HG02571 (cell line): ENCODE results near the gene ZNF26.
A peak's percentile ranks its signal among the peaks of the same experiment; 100 is the strongest.
"Not testable (repeated sequence)": the region's sequence is repeated elsewhere in the genome, so short reads cannot be mapped to it uniquely, and the experiment has no call there.

ENCODE experiments used
- ATAC-seq: cut with Tn5 transposase; IDR thresholded peaks from one replicate; pipeline ENCODE4 v1.9.1; 2021; ENCODE audit warnings: mild to moderate bottlenecking, moderate library complexity; ENCODE audit not compliant: unreplicated experiment

Gene ZNF26

DNA sequence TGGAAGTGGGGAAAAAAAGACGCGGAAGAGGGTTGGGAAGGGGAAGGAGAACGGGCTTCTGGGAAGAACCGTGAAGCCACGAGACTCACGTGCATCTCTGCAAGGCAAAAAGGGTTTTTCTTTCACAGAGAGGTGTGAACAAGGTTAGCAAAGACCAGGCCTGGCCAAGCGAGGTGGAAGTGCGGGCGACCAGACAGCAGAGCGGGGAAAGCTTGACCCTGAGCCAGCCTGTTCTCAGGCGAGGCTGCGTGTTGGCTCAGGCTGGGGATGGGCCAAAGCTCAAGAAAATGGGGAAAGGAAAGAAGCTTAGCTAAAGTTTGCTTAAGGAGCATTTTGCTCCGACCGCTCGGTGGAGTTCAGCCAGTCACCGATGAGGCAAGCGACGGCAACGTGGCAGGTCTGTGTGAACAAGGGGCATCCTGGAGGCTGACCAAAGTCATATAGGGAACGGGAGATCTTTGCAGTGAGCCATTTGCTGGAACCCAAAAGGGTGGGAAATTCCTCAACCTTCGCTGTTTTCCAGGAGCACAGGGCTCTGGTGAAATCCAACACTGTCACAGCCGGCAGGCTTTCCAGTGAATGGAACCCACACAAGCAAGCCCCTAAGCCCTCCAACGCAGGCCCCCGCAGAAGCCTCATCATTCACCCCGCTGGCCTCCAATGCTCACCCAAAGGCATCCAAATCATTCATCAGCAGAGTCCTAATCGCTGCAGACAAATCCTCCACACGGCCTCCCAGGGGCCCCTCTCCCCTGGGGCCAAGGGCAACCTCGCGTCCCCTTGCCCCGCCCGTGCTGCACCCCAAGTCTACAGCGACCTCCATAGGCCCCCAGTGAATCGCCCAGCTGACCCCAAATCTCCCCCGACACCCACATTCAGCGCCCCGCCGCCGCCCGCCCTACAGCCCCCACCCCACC, 30.8 kb upstream of the ZNF26 start:
- ATAC-seq: peak; percentile 27

DNA sequence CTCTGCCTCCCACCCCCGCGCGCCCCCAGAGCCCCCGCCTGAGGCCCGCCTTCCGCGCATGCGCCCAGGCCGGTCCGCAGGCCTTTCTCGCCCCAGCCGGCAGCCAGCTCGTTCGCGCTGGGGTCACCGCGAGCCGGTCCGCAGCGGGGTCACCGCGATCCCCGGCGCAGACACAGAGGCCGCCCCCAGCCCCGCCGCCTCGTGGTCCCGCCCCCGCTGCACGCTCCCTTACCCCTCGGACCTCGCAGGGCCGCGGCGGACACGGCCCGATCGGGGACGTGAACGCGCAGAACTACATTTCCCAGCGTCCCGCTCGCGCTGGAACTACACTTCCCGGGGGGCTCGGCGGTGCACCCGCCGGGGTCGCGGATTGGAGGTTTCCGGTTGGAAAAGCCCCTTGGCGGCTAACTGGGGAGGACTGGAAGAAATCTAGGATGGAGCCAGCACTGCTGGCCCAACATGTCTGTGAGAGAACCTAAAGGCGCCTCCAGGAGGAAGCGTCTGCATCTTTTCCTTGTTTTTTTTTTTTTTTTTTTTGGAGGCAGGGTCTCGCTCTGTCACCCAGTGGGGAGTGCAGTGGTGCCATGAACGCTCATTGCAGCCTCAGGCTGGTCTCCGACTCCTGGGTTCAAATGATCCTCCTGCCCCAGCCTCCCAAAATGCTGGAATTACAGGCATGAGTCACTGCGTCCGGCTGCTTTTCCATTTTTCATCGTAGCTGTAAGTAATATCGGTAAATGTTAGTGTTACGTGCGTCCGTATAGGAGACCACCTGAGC, 30.0 kb upstream of the ZNF26 start, which contains the start of gene ZNF605:
TSS of gene ZNF605 (minus strand) at position 296 of the 778 bp plus-strand sequence. CDS start 10,671 bp downstream, outside the sequence.
- peak; percentile 84 for ATAC-seq

GRCh38 chr12:132961790-132962189, 24.4 kb upstream of the ZNF26 start:
- not testable (repeated sequence) for ATAC-seq

DNA sequence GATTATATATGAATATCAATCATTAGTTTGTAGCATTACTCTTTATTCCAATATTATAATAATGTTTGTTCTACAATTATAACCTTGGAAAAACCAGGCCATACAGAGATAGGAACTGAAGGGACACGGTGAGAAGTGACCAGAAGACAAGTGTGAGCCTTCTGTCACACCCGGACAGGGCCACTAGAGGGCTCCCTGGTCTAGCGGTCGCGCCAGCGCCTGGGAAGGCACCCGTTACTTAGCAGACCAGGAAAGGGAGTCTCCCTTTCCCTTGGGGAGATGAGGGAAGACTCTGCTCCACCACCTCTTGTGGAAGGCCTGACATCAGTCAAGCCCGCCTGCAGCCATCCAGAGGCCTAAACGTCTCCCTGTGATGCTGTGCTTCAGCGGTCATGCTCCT, 22.2 kb upstream of the ZNF26 start:
- ATAC-seq: not testable (repeated sequence)

DNA sequence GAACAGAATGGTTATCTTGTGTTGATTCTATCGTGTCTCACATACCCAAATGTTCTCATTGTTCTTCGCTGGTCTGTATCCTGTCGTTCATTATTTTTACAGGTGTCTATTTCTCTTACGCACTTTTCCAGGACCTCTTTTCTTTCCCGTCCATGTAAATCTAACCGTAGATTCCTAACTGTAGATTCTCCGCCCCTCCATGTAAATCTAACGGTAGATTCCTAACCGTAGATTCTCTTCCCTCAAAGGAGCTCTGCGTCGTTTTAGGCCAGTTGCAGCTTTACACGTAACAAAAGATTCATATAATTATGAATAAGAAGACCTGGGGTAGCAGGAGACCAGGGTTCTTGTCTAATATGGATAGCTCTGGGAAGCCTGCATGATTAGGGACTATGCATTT, 20.4 kb upstream of the ZNF26 start:
- no peak for ATAC-seq

DNA sequence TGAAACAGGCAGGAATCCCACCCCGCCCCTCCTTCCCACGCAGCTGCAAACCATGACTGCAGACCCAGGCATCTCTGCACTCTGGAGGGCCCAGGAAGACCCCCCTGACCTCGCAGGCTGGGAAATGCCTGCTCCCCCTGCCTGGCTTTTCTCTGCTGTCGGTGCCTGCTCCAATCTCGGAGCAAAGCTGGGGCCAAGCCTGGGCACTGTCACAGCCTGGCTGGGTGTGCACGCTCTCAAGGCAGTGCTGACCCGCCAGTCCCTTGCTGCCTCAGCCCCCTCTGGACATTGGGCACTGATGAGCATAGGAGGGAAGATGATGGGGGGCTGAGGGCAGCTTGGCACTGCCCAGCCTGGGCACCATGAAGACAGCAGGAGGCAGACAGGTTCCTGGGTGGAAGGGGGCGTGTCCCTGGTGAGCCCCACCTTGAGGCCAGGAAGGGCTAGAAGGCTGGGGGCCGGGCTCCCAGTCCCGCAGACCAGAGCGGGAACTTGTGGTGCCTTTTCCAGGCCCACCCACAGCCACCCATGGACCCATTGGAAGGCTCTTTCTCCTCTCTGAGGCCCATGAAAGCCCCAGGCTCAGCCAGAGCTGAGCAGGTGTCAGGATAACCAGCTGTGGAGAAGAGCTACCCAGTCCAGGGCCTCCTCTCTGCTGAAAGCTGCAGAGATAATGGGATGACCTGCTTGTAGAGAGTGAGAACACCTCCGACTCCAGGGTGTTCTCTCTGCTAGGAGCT, 19.3 kb upstream of the ZNF26 start:
- ATAC-seq: no peak

- ATAC-seq: no peak
These were observed 18.4 kb upstream of the ZNF26 start for GRCh38 chr12:132967736-132968135.

DNA sequence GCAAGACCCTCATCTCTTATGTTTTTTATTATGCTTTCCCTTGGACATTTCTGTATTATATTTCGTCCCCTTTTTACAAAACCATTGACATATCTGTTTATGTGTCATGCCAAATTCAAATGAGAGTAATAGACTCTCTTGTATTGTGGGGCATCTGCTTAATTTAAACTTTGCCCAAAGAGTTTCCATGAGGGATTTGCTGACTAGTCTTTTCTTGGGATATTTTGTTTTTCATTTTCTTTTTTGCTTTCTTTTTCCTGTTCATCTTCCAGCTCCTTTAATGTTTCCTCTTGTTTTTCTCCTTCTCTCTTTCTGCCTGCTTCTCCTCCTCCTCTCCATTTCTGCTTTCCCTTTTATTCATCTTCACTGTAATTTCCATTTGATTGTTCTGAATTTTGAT, 13.8 kb upstream of the ZNF26 start:
- ATAC-seq: no peak

- not testable (repeated sequence) for ATAC-seq
These were observed 9.3 kb upstream of the ZNF26 start for GRCh38 chr12:132976870-132977269.

DNA sequence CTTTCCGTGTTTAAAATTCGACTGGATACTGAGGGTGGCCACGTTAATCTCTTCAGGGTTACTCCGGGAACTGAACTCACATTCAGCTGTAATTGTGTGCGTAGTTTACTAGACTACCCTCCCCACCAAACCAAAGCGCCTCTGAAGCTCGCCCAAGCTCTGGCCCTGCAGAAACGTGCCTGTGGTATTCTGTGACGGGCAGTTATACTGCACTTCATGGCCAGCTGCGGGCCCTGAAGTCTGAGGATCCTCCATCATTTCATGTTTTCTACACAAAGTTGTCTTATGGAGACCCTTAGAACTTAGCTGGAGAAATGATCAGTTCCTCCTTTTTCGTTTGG, 688 bp downstream of the ZNF26 start:
- ATAC-seq: peak; percentile 12

DNA sequence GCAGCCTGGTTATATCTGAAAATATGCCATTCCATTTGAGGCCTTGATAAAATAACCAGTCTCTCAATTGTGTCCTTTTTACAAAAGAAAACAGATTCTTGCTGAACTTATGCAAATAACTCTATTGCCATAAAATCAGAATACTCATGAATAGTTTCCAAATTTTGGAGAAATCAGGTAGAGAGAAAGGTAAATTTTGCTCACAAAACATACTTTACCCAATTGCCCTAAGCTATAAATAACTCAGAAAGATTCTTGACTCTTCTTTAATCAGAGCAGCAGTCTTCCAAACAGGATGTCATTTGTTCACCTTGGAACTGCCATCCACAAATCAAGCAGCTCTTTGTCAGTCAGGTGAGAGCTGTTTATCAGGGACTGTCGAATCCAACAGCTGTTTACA, 12.6 kb downstream of the ZNF26 start:
- no peak for ATAC-seq

DNA sequence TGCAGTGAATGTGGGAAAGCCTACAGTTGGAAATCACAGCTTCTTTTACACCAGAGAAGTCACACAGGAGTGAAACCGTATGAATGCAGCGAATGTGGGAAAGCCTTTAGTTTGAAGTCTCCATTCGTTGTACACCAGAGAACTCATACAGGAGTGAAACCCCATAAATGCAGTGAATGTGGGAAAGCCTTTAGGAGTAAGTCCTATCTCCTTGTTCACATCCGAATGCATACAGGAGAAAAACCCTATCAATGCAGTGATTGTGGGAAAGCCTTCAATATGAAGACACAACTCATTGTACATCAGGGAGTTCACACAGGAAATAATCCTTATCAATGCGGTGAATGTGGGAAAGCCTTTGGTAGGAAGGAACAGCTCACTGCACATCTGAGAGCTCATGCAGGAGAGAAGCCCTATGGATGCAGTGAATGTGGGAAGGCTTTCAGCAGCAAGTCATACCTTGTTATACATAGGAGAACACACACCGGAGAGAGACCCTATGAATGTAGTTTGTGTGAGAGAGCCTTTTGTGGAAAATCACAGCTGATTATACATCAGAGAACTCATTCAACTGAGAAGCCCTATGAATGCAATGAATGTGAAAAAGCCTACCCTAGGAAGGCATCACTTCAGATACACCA, 24.6 kb downstream of the ZNF26 start:
- no peak for ATAC-seq

- ATAC-seq: no peak
These were observed 37.4 kb downstream of the ZNF26 start for GRCh38 chr12:133023566-133023965.

DNA sequence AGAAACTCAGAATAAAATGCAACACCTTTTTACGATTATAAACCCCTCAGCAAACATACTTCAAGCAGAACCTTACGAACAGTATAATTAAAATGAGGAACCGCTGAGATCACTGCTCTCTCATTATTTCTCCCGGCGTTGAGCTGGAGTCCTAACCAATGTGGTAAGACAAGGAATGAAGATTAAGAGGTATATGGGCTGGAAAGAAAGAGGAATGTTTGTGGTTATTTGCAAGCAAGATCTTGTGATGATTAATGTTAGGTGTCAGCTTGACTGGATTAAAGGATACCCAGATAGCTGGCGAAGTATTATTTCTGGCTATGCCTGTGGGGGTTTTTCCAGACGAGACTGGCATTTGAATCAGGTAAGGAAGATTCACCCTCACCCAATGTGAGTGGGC, 40.8 kb downstream of the ZNF26 start:
- no peak for ATAC-seq

DNA sequence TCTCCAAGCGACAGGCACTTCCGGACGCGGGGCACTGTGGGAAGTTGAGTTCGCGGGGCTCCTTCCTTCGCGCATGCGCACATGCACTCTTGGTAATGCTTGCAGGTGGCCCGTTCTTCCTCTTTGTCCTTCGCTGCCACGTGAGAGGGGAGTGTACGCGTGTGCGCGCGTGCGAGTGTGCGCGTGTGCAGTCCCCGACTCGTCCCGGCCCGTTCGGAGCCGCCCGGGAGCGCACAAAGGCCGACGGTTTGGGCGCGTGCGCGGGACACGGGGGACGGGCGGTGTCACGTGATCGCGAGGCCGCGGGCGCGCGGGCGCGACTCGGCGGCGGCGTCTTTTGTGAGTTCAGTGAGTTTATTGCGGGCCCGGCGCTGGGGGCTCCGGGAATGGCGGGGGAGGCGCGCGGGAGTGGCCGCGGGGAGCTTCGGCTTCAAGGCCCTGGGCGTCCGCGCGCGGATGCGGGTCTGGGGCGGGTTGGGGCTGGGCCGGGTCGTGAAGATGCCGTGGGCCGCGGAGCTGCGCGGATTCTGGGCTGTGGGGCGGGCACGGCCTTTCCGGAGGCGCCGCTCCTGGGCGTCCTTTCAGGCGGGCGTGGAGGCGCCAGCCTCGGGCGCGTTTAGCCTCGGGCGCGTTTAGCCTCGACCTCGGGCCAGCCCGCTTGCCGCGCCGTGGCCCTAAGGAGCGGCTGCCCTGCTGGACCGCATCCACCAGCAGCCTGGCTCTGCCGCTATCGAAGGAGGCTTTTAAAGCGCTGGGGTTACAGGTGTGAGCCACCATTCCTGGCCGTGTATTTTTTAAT, 51.2 kb downstream of the ZNF26 start, which contains the start of gene ZNF84:
TSS of gene ZNF84 (plus strand) at position 303 of the 799 bp plus-strand sequence. CDS start 3,959 bp downstream, outside the sequence.
- ATAC-seq: peak; percentile 93

GRCh38 chr12:133038118-133038709, 52.0 kb downstream of the ZNF26 start:
- no peak for ATAC-seq

- no peak for ATAC-seq
These were observed 60.5 kb downstream of the ZNF26 start for GRCh38 chr12:133046698-133047097.

DNA sequence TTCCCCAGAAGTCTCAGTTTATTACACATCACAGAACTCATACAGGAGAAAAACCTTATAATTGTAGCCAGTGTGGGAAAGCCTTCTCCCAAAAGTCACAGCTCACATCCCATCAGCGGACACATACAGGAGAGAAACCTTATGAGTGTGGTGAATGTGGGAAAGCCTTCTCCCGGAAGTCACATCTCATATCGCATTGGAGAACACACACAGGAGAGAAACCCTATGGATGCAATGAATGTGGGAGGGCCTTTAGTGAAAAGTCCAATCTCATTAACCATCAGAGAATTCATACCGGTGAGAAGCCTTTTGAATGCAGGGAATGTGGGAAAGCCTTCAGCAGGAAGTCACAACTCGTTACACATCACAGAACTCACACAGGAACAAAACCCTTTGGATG, 71.3 kb downstream of the ZNF26 start:
- ATAC-seq: no peak
